Endothelial cell of umbilical vein (primary cell): ENCODE measurements around the gene IL36B. TPM values are rescaled to one million over a fixed set of nuclear protein-coding genes. Genes with fewer than 3 reads are reported as not detected.

Experiments
- BruUV-seq: library from RNA; stranded (reverse); fragments of 400-500 nt; replicated peaks from 2 replicates; lab custom pipeline; 2021; lab: Mats Ljungman, UMichigan
- CTCF ChIA-PET: fragments of 300-600, 350-600 bp; sonication (Branson Sonifier 250); formaldehyde crosslinking; loops from one replicate; lab custom pipeline; 2021; ENCODE audit warnings: antibody characterized with exemption, inconsistent platforms; lab: Charles Lee
- POLR2A ChIA-PET: fragments of 300-600, 350-600 bp; sonication (Branson Sonifier 250); formaldehyde crosslinking; loops from one replicate; lab custom pipeline; 2021; ENCODE audit warnings: antibody characterized with exemption, inconsistent platforms; lab: Charles Lee
- DNase-seq: peaks from one replicate; pipeline ENCODE4 v3.0.0-alpha.2; 2011; ENCODE audit warnings: low read depth, low spot score
- FAIRE-seq: peaks from 2 replicates; lab custom pipeline; 2011; peaks lifted over from hg19 to GRCh38; lab: Jason Lieb, UNC
- H2AFZ ChIP-seq: 2 replicates; pipeline ENCODE4 v1.6.0; 2012; ENCODE audit warnings: low read depth, low read length, control low read depth, inconsistent platforms
- H3K27ac ChIP-seq: 2 replicates; pipeline ENCODE4 v1.5.1; 2011; ENCODE audit warnings: low read depth, mild to moderate bottlenecking, control low read depth, low read length, moderate library complexity; ENCODE audit not compliant: insufficient read depth
- H3K27me3 ChIP-seq, 2 experiments: 2 replicates each; pipeline versions ENCODE4 v1.6.0 to v1.6.1; 2011; ENCODE audit warnings: low read length in 2 of 2, mixed read lengths in 1 of 2; ENCODE audit not compliant: control insufficient read depth in 2 of 2, insufficient read depth in 2 of 2
- H3K36me3 ChIP-seq, 2 experiments: 2 replicates in 1 of 2; 3 replicates in 1 of 2; pipeline ENCODE4 v1.5.1; 2011; ENCODE audit warnings: low read length in 2 of 2, mild to moderate bottlenecking in 1 of 2, moderate library complexity in 1 of 2; ENCODE audit not compliant: control insufficient read depth in 2 of 2, insufficient read depth in 2 of 2; ENCODE audit errors: extremely low read depth in 1 of 2
- H3K4me1 ChIP-seq: 3 replicates; pipeline ENCODE4 v1.5.1; 2011; ENCODE audit warnings: mild to moderate bottlenecking, low read length; ENCODE audit not compliant: control insufficient read depth, insufficient read depth; ENCODE audit errors: extremely low read depth
- H3K4me2 ChIP-seq: 2 replicates; pipeline ENCODE4 v1.6.1; 2011; ENCODE audit warnings: low read length, control low read depth, mixed read lengths; ENCODE audit not compliant: insufficient read depth
- H3K4me3 ChIP-seq, 3 experiments: fragments of 200-600 bp in 1 of 3; sonication (generic), shearing (Covaris generic) in 1 of 3; replicated peaks in 1 of 3; 2 replicates each; pipeline ENCODE4 v1.5.1; 2011 to 2016; ENCODE audit warnings: control low read depth in 3 of 3, low read length in 3 of 3, mild to moderate bottlenecking in 2 of 3, inconsistent platforms in 1 of 3, low read depth in 1 of 3, moderate library complexity in 1 of 3; ENCODE audit not compliant: insufficient read depth in 1 of 3
- H3K79me2 ChIP-seq: 2 replicates; pipeline ENCODE4 v1.6.0; 2012; ENCODE audit warnings: low read length, inconsistent platforms; ENCODE audit not compliant: control insufficient read depth, insufficient read depth
- H3K9ac ChIP-seq: replicated peaks from 2 replicates; pipeline ENCODE3; 2011; ENCODE audit warnings: low read length, control low read depth; ENCODE audit not compliant: insufficient read depth; ENCODE audit errors: extremely low read depth
- H3K9me1 ChIP-seq: replicated peaks from 3 replicates; pipeline ENCODE4 v1.6.0; 2011; ENCODE audit warnings: mild to moderate bottlenecking, low read length; ENCODE audit not compliant: control insufficient read depth, insufficient read depth; ENCODE audit errors: extremely low read depth
- H3K9me3 ChIP-seq: replicated peaks from 2 replicates; pipeline ENCODE4 v1.5.1; 2012; ENCODE audit warnings: low read length, inconsistent platforms; ENCODE audit not compliant: control insufficient read depth, insufficient read depth
- H4K20me1 ChIP-seq: replicated peaks from 2 replicates; pipeline ENCODE3; 2011; ENCODE audit warnings: mild to moderate bottlenecking, low read length; ENCODE audit not compliant: control insufficient read depth, insufficient read depth; ENCODE audit errors: extremely low read depth
- CTCF ChIP-seq, 2 donors: IDR thresholded peaks; 1 replicate in 1 of 2; 2 replicates in 1 of 2; pipeline ENCODE4 v1.5.1; 2011; ENCODE audit warnings: low read length in 2 of 2, mild to moderate bottlenecking in 2 of 2, moderate library complexity in 2 of 2, control low read depth in 1 of 2, inconsistent platforms in 1 of 2, low read depth in 1 of 2; ENCODE audit not compliant: insufficient read depth in 1 of 2; ENCODE audit errors: extremely low read depth in 1 of 2
- EZH2 ChIP-seq: IDR thresholded peaks from 2 replicates; pipeline ENCODE4 v1.6.1; 2012; ENCODE audit warnings: borderline replicate concordance, low read depth, mild to moderate bottlenecking, moderate library complexity, low read length, inconsistent platforms; ENCODE audit not compliant: severe bottlenecking
- FOS ChIP-seq: IDR thresholded peaks from 2 replicates; pipeline ENCODE4 v1.6.1; 2011; ENCODE audit warnings: mild to moderate bottlenecking, low read length, moderate library complexity, borderline replicate concordance; ENCODE audit not compliant: insufficient read depth
- GATA2 ChIP-seq: IDR thresholded peaks from 2 replicates; pipeline ENCODE4 v1.7.0; 2011; ENCODE audit warnings: low read depth, mild to moderate bottlenecking, moderate library complexity, mixed read lengths, low read length; ENCODE audit not compliant: insufficient read length, insufficient read depth
- JUN ChIP-seq: IDR thresholded peaks from 2 replicates; pipeline ENCODE4 v1.6.1; 2011; ENCODE audit warnings: borderline replicate concordance, low read depth; ENCODE audit not compliant: insufficient read length, insufficient read depth
- MAX ChIP-seq: IDR thresholded peaks from 2 replicates; pipeline ENCODE4 v1.6.1; 2011; ENCODE audit not compliant: insufficient read depth, insufficient read length
- MYC ChIP-seq: IDR thresholded peaks from one replicate; pipeline ENCODE4 v1.6.1; 2011; ENCODE audit warnings: mild to moderate bottlenecking, low read depth, low read length
- POLR2A ChIP-seq: IDR thresholded peaks from 2 replicates; pipeline ENCODE4 v1.6.1; 2012; ENCODE audit warnings: low read depth, mild to moderate bottlenecking, control low read depth, low read length
- POLR2AphosphoS5 ChIP-seq: IDR thresholded peaks from 2 replicates; pipeline ENCODE4 v1.6.1; 2012; ENCODE audit warnings: low read depth, mild to moderate bottlenecking, control low read depth, low read length, moderate library complexity; ENCODE audit not compliant: insufficient read depth
- dilution Hi-C: fragments of 300-500 bp; cut with MboI; formaldehyde crosslinking; loops from one replicate; pipeline ENCODE4 v1.15.0; 2019; ENCODE audit warnings: low sequenced_read_pairs; ENCODE audit not compliant: extremely low pct_ligation_motif_present
- intact Hi-C: fragments of 100-400 bp; cut with micrococcal nuclease; formaldehyde crosslinking; loops from one replicate; pipeline ENCODE4 v1.10.0; 2022
- polyA plus RNA-seq, 4 experiments: library from polyadenylated mRNA; depleted of rRNA in 3 of 4; stranded (reverse) in 3 of 4; unstranded in 1 of 4; fragments of >200 nt; gene quantifications; 2 replicates each; pipeline versions ENCODE4 v1.2.1 to v1.2.3, GENCODE V29; 2011 to 2012; ENCODE audit warnings: missing spikeins in 1 of 4
- total RNA-seq: library from RNA; stranded (reverse); gene quantifications from 2 replicates; pipeline ENCODE4 v1.2.3, GENCODE V29; 2021

Gene IL36B
- total and polyA plus RNA-seq, 2 donors (not counting 3 experiments of a cell fraction or from before 2014, with no cell fraction given), result not detected

DNA sequence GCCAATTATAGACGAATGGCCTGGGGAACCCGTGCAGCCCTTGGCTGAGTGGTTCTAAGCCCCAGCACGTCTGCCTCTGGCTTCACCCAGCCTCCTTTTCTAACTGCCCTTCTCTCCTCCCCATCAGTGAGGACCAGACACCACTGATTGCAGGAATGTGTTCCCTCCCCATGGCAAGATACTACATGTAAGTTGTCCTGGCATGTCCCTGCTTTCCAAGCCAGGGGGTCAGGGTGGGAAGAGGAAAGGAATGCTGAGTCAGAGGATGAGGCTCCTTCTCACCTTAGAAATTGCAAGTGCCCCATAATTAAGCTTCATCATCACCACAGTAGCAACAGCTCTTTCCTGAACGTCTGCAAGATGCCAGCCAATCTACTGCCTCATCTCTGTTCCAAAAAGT lies 19.9 kb upstream of the IL36B start:
- Histone ChIP-seq H3K4me2 (no peak overlapping the region), H2AFZ (no peak overlapping the region), H3K79me2 (no peaks in the 10 kb centered on the region), H3K27ac (no peak overlapping the region), H3K27me3 (no peaks in the 10 kb centered on the region), H3K9me3 (no peaks in the 10 kb centered on the region), H3K4me1 (no peaks in the 10 kb centered on the region), H3K36me3 (no peaks in the 10 kb centered on the region), H4K20me1 (no peaks in the 10 kb centered on the region), H3K9me1 (no peaks in the 10 kb centered on the region), H3K4me3 (no peak overlapping the region), H3K9ac (no peak overlapping the region)
- ChIA-PET CTCF (interaction anchor here (0.9 to 1.3 kb wide), 2 partner anchors 9 to 10 kb away, joined by 3 to 4 read pairs; no protein-coding TSS in a partner anchor), POLR2A (no interaction called here)
- BruUV-seq, result no TSS peak
- intact Hi-C loops, result no loop called here
- no peak for FAIRE-seq
- dilution Hi-C loops, result no loop called here
- no peak for DNase-seq
- TF ChIP-seq EZH2 (no peak), POLR2AphosphoS5 (no peak), JUN (no peak), MAX (no peak), FOS (no peak), POLR2A (no peak), GATA2 (no peak), MYC (no peak), CTCF (IDR thresholded peaks at IDR 0.05; ENCODE audit: extremely low read depth in 1 of 2, insufficient read depth in 1 of 2, low read depth in 1 of 2, low read length in 2 of 2) (no peak)
